ENCODE measurements around the gene ZNF343.

The ZNF343 gene

GRCh38 chr20:2483504-2483903 is 25.2 kb downstream of the ZNF343 start:
- Mint-ChIP-seq H3K27me3 (ENCODE audit: low read depth, poor library complexity) (peaks cover 4% of the 10 kb centered on the region), H3K36me3 (ENCODE audit: low read depth) (peaks cover 67% of the 10 kb centered on the region), H3K9me3 (no peaks in the 10 kb centered on the region), H3K27ac (no peak overlapping the region), H3K4me3 (no peak overlapping the region), H3K4me1 (no peaks in the 10 kb centered on the region)
- no peak for TF ChIP-seq CTCF (IDR thresholded peaks at IDR 0.05)
- no peak for DNase-seq

- H3K27me3 Mint-ChIP-seq (ENCODE audit: low read depth, poor library complexity) = peaks cover 4% of the 10 kb centered on the region
- peaks cover 3% of the 10 kb centered on the region for H3K9me3 Mint-ChIP-seq
- peaks cover 72% of the 10 kb centered on the region for H3K36me3 Mint-ChIP-seq (ENCODE audit: low read depth)
- no peak for TF ChIP-seq CTCF (IDR thresholded peaks at IDR 0.05)
- no peak for DNase-seq
- H3K4me3 Mint-ChIP-seq = no peak overlapping the region
- H3K27ac Mint-ChIP-seq = no peak overlapping the region
- H3K4me1 Mint-ChIP-seq = peaks cover 7% of the 10 kb centered on the region
Measured at GRCh38 chr20:2480381-2480780, 28.3 kb downstream of the ZNF343 start.

GRCh38 chr20:2476742-2477615 is 31.7 kb downstream of the ZNF343 start:
- H3K36me3 Mint-ChIP-seq (ENCODE audit: low read depth) = peaks cover 54% of the 10 kb centered on the region
- H3K27me3 Mint-ChIP-seq (ENCODE audit: low read depth, poor library complexity) = peaks cover 8% of the 10 kb centered on the region
- H3K27ac Mint-ChIP-seq = no peak overlapping the region
- DNase-seq = no peak
- TF ChIP-seq CTCF (IDR thresholded peaks at IDR 0.05) = no peak
- peaks cover 3% of the 10 kb centered on the region for H3K9me3 Mint-ChIP-seq
- no peak overlapping the region for H3K4me3 Mint-ChIP-seq
- H3K4me1 Mint-ChIP-seq = peaks cover 12% of the 10 kb centered on the region

- H3K36me3 Mint-ChIP-seq (ENCODE audit: low read depth) = peaks cover 48% of the 10 kb centered on the region
- TF ChIP-seq CTCF (IDR thresholded peaks at IDR 0.05) = no peak
- H3K4me1 Mint-ChIP-seq = peaks cover 19% of the 10 kb centered on the region
- peaks cover 8% of the 10 kb centered on the region for H3K27me3 Mint-ChIP-seq (ENCODE audit: low read depth, poor library complexity)
- H3K27ac Mint-ChIP-seq = peak overlapping the region; percentile 91
- H3K9me3 Mint-ChIP-seq = peaks cover 3% of the 10 kb centered on the region
- no peak overlapping the region for H3K4me3 Mint-ChIP-seq
- DNase-seq = no peak
Measured at GRCh38 chr20:2475850-2476741, 32.6 kb downstream of the ZNF343 start.

GRCh38 chr20:2473516-2473915 is 35.2 kb downstream of the ZNF343 start:
- Mint-ChIP-seq H3K4me1 (peaks cover 42% of the 10 kb centered on the region), H3K4me3 (no peak overlapping the region), H3K27ac (no peak overlapping the region), H3K9me3 (peaks cover 3% of the 10 kb centered on the region), H3K36me3 (ENCODE audit: low read depth) (peaks cover 35% of the 10 kb centered on the region), H3K27me3 (ENCODE audit: low read depth, poor library complexity) (peaks cover 8% of the 10 kb centered on the region)
- TF ChIP-seq CTCF (IDR thresholded peaks at IDR 0.05) = no peak
- no peak for DNase-seq

All from nephron progenitor cell (in vitro differentiated cells).